Left colon (tissue), 2 donors: ENCODE results near the gene OR2A7. TPM values are rescaled to one million over a fixed set of nuclear protein-coding genes. Genes with fewer than 3 reads are reported as not detected.
"Not testable (repeated sequence)": the region's sequence is repeated elsewhere in the genome, so short reads cannot be mapped to it uniquely, and the experiment has no call there.

Experiments used
- ATAC-seq: fragments of 200-7000 bp; cut with Tn5 transposase; one replicate; pipeline ENCODE4 v1.9.1; 2020; ENCODE audit warnings: mild to moderate bottlenecking, moderate library complexity
- DNase-seq, 2 donors: peaks; one replicate each; pipeline ENCODE4 v3.0.0-alpha.2; 2020
- intact Hi-C, 2 donors: fragments of 100-400 bp; cut with DNase I in 1 of 2; cut with micrococcal nuclease in 1 of 2; formaldehyde crosslinking; loops; one replicate each; pipeline versions ENCODE4 v1.11.2 to v1.14.0; 2022; cut with DNase I, micrococcal nuclease
- total RNA-seq, 2 donors: library from RNA; stranded (reverse); fragmentation: NEBNext Ultra II Directional; extraction: Animal tissue kit (Norgen Biotek cat#: 25700); gene quantifications; one replicate each; pipeline ENCODE4 v1.2.1, GENCODE V29; 2021
- donor health status: DM: no; HTN: no; CAD: no.
- donor health status: DM: yes; HTN: yes; CAD: no.

OR2A7 gene
- total RNA-seq, 2 donors from 2014 or later = 21.9 to 29.5 TPM

DNA sequence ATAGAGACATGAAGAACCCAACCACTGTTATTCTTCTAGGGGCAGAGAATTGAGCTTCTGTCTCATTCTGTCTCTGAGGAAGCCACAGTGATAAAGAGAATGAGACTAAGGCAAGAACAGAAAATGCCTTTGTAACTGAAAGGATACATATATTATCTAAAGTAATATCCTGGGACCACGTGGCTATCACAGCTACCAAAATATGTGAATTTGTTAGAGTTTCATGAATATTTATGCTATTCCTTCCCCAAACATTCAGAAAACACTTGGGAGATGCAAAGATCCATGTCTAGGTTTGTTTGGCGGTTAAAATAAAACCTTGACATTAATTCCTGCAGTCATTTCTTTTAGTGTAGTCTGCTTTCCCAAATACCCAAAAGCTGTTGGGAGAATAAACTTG lies 2.5 kb downstream of the OR2A7 start:
- ATAC-seq, DNase-seq, intact Hi-C loops: not testable (repeated sequence)

DNA sequence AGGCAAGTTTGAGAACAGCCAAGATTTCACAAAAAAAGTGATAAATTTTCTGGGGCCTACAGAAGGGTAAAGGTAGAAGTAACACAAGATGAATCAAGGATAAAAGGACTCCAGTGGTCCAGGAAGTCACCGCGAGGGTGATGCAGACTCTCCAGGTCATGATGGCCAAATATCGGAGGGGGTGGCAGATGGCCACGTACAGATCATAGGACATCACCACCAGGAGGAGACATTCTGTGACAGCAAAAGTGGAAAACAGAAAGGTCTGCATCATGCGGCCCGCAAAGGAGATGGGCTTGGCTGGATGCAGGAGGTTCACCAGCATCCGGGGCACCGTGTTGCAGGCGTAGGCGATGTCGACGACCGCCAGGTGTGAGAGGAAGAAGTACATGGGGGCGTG lies 5.5 kb downstream of the OR2A7 start:
- ATAC-seq, DNase-seq, intact Hi-C loops: not testable (repeated sequence)

DNA sequence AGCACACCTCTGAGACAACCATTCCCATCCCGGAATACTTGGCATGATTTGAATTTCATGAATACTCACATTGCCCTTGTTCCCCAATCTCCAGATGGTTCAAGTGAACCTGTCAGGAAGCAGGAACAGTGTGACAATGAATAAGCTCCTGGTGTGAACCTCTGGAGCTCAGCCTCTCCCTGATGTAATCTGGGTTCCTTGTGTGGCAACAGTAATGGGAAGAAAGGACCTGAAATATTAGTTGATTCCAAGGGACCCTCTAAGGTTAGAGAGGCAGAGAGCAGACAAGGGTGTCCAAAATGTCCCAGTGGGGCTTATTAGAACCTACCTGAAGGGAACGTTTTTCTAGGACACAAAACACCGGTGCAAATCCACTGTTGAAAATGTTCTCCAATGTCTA lies 8.5 kb downstream of the OR2A7 start:
- ATAC-seq (peak; percentile 27), DNase-seq (no peak)
- intact Hi-C loops = no loop called here

GRCh38 chr7:144255471-144255897 lies 9.1 kb downstream of the OR2A7 start:
- no peak for DNase-seq
- intact Hi-C loops = no loop called here
- no peak for ATAC-seq

DNA sequence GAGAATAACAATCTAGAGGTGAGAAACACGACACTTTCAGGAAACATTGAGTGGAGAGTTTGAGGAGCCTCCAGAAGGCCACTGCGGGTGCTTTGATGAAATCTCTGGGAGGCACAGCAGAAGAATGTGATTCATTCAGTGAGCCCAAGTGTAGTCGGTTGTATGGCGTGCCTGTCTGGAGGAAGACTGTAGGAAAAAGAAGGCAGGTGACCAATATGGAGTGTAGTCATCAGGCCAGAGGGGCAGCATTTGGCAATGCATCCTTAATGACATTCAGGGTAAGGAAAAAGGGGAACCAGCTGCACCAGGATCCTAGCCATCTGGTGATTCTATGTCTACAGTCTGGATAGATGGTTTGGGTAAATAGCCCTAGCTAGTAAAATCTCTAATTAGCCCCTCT lies 12.3 kb downstream of the OR2A7 start:
- not testable (repeated sequence) for DNase-seq

DNA sequence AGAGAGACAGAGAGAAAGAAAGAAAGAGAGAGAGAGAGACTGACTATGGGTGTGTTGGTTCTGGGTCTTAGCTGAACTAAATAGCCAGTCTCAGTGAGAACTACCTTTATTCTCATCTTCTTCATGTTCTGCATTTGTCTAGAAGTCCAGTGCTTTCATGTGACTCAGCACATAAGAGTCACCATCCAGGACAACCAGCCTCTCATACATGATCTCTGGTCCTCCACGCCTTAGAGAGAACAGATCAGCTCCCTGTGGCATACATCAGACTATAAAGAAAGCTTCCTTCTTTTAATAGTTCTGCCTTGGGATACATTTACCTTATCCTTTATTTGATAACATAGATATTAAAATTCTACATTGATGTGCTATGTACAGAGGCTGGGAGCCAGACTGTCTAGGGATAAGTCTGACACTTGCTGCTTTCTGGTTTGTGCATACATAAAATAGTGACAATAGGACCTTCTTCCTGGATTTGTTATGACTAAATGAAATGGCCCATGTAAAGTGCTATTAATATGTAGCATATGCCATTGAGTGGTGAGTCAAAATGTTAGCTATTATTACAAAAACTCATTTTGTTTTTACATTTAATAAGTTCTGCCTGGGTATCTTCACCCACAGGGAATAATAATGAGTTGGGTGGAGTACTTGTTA lies 16.8 kb downstream of the OR2A7 start:
- ATAC-seq, DNase-seq, intact Hi-C loops: not testable (repeated sequence)

More for the DNA sequence above, 12.3 kb downstream of the OR2A7 start:
- intact Hi-C loops, ATAC-seq: not testable (repeated sequence)

- intact Hi-C loops, ATAC-seq, DNase-seq: not testable (repeated sequence)
Observed at GRCh38 chr7:144246967-144247366, 17.6 kb downstream of the OR2A7 start.

DNA sequence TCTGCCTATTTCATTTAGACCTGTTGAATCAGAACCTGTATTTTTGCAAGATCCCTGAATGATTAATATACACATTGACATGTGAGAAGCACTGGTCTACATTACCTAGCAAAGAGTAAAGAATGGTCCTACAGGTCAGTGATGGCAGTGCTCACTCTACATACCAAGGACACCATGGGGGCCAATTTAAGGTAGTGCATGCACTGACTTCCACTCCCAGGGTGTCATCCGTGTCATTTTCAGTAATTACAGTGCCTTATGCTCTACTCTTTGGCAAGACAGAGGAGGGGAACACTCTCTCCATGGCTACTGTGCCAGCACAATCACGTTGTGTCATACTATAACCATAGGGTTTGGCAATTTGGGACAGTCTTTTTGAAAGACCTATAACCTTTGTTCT lies 19.2 kb downstream of the OR2A7 start:
- DNase-seq, ATAC-seq, intact Hi-C loops: not testable (repeated sequence)

GRCh38 chr7:144239365-144239764 lies 25.2 kb downstream of the OR2A7 start, which contains the start of gene OR2A42:
TSS of gene OR2A42 (minus strand) at chr7:144239605. CDS start at chr7:144232843, 6,762 bp downstream.
- ATAC-seq, DNase-seq, intact Hi-C loops: not testable (repeated sequence)

DNA sequence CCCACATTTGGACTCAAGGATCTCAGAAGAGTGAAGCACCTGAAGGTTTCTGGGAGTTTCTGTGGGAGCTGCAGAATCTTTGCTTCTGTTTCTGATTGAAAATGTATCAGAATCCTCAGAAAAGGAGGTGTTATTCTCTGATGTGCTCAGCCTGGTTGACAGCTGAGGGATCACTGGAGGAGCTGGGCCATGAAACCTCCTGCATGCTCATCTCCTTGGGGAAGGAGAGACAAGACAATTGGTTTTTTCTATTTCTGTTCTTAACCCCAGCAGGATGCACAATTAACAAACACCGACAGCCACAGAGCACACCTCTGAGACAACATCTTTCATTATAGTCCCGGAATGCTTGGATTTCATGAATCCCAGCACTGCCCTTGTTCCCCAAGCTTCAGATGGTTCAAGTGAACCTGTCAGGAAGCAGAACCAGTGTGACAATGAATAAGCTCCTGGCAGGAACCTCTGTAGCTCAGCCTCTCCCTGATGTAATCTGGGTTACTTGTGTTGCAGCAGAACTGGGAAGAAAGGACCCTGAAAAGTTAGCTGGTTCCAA lies 26.0 kb downstream of the OR2A7 start:
- ATAC-seq, DNase-seq, intact Hi-C loops: not testable (repeated sequence)

GRCh38 chr7:144233039-144233438 lies 31.6 kb downstream of the OR2A7 start:
- ATAC-seq, DNase-seq, intact Hi-C loops: not testable (repeated sequence)

GRCh38 chr7:144231027-144231426 lies 33.6 kb downstream of the OR2A7 start:
- ATAC-seq, intact Hi-C loops, DNase-seq: not testable (repeated sequence)

- ATAC-seq, DNase-seq, intact Hi-C loops: not testable (repeated sequence)
Observed at GRCh38 chr7:144228810-144229209, 35.8 kb downstream of the OR2A7 start.

GRCh38 chr7:144226866-144227265 lies 37.7 kb downstream of the OR2A7 start:
- ATAC-seq, DNase-seq, intact Hi-C loops: not testable (repeated sequence)

- ATAC-seq, DNase-seq, intact Hi-C loops: not testable (repeated sequence)
Observed at GRCh38 chr7:144223675-144224074, 40.9 kb downstream of the OR2A7 start.

- intact Hi-C loops, DNase-seq: not testable (repeated sequence)
- peak; percentile 99 for ATAC-seq
Observed at GRCh38 chr7:144220531-144220930, 44.1 kb downstream of the OR2A7 start.

DNA sequence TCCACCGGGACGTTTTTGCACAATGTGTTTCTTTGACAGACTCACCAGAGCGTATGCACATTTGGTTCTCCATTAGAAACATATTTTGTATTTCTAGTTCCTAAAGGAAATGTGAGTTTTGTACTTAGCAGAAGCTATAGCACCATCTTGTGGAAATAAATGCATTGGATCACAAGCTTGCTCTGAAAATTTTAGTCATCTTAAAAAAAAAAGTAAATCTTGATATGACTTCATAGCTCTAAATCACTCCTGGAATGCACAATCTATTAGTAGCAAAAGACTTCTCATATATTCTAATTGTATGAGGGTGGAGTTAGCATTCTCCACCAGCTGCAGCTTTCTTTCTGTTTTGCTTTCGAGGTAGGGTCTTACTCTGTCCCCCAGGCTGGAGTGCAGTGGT lies 45.4 kb downstream of the OR2A7 start:
- peak; percentile 55 for ATAC-seq
- intact Hi-C loops = not testable (repeated sequence)

DNA sequence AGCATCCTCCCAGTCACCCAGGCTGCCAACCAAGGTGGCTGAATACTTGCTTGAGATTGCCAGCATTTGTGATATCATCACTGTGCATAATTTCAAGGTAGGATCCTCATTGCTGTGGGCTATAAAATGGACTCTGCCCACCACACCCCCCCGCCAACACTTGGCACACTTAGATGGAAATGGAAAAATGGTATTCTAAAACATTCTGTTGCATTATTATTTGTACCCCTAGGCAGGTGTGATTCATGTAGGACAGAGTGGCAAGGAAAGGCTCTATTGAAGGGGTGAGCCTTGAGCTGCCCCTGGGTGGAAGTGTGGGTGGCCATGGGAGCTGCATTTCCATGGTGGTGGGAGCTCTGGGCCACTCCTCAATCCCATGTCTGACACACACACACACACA lies 46.0 kb downstream of the OR2A7 start:
- ATAC-seq, intact Hi-C loops, DNase-seq: not testable (repeated sequence)

More for the DNA sequence above, 45.4 kb downstream of the OR2A7 start:
- not testable (repeated sequence) for DNase-seq

GRCh38 chr7:144217200-144217599 lies 47.4 kb downstream of the OR2A7 start:
- DNase-seq, ATAC-seq, intact Hi-C loops: not testable (repeated sequence)
